ENCODE measurements around the gene PLCG1. TPM values are rescaled to one million over a fixed set of nuclear protein-coding genes. Genes with fewer than 3 reads are reported as not detected.

Gene PLCG1
- total RNA-seq, 4 donors from 2014 or later: 82.7 to 377 (median 155) TPM

DNA sequence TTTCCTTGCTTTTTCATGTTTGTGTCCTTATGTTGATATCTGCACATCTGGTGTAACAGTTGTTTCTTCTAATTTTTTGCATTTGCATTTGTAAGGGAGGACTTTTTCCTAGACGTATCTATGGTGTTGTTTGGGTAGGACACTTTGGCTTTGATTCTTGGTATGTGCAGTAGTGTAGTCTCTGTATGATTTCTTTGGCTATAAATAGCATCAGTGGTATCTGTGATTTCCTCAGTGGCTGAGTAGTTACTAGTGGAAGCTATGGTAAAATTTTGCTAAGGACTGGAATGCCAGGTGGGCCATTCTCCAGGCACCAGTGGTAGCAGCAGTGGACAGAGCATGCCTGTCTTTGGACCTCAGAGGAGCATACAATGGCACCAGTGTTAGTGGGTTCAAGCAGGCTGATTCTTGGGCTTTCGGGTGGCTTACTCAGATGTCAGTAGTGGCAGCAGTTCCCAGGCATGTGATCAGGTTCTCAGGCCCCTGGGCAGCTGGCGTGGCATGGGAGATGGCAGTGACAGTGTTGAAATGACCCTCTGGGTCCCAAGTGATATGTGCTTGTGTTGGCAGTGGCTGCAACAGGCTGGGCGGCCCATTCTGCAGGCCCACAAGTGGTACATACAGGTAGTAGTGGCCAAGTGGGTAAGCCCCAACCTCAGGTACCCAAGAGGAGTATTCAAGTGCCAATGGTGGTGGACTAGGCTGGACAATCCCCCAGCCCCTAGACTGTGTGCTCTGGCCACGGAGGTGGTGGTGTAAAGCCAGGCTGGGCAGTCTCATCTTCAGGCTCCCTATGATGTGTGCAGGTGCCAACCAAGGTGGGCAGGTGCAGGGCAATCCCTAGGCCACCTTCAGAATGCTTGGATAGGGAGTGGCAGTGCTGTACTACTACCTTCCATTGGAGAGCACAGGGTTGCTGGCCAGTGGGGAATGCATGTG lies 54.5 kb downstream of the PLCG1 start:
- WGBS, 2 donors (ENCODE audit: low coverage in 1 of 2): 92% methylated on average over 5 of the region's 5 CpGs; no CpG with 5 or more reads in 1 of the 2 donors
- H3K36me3 ChIP-seq: peaks cover 0 to 3% (median 0%) of the 10 kb centered on the region in 4 donors
- DNase-seq: no peak
- peaks cover 13 to 14% of the 10 kb centered on the region in 2 donors for H3K9me3 ChIP-seq
- intact Hi-C loops (cut with DNase I; ENCODE audit: low total_unique reads): no loop called here
- H3K27me3 ChIP-seq: no peaks in the 10 kb centered on the region
- in situ Hi-C loops (cut with MboI; ENCODE audit: low pct_ligation_motif_present in 1 of 4, low pct_unique_long_range_greater_than_20kb in 1 of 4, low sequenced_read_pairs in 3 of 4): no loop called here
- H3K4me3 ChIP-seq: no peak overlapping the region
- TF ChIP-seq EP300 (IDR thresholded peaks at IDR 0.05; ENCODE audit: low read depth) (no peak), POLR2A (IDR thresholded peaks at IDR 0.05) (no peak), POLR2AphosphoS5 (IDR thresholded peaks at IDR 0.05) (no peak)
- TF ChIP-seq, protein P1, sequence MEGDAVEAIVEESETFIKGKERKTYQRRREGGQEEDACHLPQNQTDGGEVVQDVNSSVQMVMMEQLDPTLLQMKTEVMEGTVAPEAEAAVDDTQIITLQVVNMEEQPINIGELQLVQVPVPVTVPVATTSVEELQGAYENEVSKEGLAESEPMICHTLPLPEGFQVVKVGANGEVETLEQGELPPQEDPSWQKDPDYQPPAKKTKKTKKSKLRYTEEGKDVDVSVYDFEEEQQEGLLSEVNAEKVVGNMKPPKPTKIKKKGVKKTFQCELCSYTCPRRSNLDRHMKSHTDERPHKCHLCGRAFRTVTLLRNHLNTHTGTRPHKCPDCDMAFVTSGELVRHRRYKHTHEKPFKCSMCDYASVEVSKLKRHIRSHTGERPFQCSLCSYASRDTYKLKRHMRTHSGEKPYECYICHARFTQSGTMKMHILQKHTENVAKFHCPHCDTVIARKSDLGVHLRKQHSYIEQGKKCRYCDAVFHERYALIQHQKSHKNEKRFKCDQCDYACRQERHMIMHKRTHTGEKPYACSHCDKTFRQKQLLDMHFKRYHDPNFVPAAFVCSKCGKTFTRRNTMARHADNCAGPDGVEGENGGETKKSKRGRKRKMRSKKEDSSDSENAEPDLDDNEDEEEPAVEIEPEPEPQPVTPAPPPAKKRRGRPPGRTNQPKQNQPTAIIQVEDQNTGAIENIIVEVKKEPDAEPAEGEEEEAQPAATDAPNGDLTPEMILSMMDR (IDR thresholded peaks at IDR 0.05): no peak
- no peaks in the 10 kb centered on the region for H3K4me1 ChIP-seq
- no peak overlapping the region for H3K27ac ChIP-seq

DNA sequence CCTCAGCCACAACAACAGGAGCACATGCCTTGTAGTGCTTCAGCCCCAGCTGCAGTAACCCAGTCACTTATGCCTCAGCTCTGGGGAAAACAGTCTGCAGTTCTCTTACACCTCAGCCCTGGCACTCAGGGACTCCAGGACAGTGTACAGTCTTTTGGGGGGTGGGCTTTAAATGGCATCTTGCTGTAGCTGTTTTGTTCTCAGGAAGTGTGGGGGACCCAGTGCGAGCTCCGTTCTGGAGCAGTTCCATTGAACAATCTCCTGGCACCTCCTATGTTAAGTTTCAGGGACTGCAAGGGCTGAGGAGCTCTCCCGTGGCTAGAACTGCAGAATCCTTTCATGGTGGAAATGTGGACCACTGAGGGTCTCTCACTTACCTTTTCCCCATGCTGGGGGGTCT lies 55.2 kb downstream of the PLCG1 start:
- in situ Hi-C loops (cut with MboI; ENCODE audit: low pct_ligation_motif_present in 1 of 4, low pct_unique_long_range_greater_than_20kb in 1 of 4, low sequenced_read_pairs in 3 of 4): no loop called here
- no peak for TF ChIP-seq POLR2AphosphoS5 (IDR thresholded peaks at IDR 0.05)
- no peak for TF ChIP-seq EP300 (IDR thresholded peaks at IDR 0.05; ENCODE audit: low read depth)
- TF ChIP-seq, protein P1 (IDR thresholded peaks at IDR 0.05): no peak
- no peak for TF ChIP-seq POLR2A (IDR thresholded peaks at IDR 0.05)
- DNase-seq: no peak
- Histone ChIP-seq H3K27ac (no peak overlapping the region), H3K4me3 (no peak overlapping the region), H3K36me3 (peaks cover 0 to 3% (median 0%) of the 10 kb centered on the region in 4 donors), H3K9me3 (peaks cover 13 to 14% of the 10 kb centered on the region in 2 donors), H3K27me3 (no peaks in the 10 kb centered on the region), H3K4me1 (no peaks in the 10 kb centered on the region)
- 100% methylated on average over 1 to 3 of the region's 3 CpGs for WGBS, 2 donors (ENCODE audit: low coverage in 1 of 2)
- intact Hi-C loops (cut with DNase I; ENCODE audit: low total_unique reads): no loop called here

DNA sequence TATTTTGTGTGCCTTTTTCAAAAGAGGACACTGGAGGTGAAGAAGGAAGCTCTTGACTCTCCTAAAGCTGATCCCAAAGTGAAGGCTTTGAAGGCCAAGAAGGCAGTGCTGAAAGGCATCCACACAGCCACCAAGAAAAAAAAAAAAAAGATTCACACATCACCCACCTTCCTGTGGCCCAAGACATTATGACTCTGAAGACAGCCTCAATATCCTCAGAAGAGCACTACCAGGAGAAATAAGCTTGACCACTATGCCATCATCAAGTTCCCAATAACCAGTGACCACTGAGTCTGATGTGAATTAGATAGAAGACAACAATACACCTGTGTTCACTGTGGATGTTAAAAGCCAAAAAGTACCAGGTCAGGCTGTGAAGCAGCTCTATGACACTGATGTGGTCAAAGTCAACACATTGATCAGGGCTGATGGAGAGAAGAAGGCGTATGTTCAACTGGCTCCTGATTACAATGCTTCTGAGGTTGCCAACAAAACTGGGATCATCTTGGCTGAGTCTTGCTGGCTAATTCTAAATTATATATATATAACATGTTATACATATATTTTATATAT lies 59.4 kb downstream of the PLCG1 start:
- TF ChIP-seq POLR2AphosphoS5 (IDR thresholded peaks at IDR 0.05): no peak
- intact Hi-C loops (cut with DNase I; ENCODE audit: low total_unique reads): no loop called here
- 97 to 100% methylated on average over 1 of the region's 1 CpG for WGBS, 2 donors (ENCODE audit: low coverage in 1 of 2)

DNA sequence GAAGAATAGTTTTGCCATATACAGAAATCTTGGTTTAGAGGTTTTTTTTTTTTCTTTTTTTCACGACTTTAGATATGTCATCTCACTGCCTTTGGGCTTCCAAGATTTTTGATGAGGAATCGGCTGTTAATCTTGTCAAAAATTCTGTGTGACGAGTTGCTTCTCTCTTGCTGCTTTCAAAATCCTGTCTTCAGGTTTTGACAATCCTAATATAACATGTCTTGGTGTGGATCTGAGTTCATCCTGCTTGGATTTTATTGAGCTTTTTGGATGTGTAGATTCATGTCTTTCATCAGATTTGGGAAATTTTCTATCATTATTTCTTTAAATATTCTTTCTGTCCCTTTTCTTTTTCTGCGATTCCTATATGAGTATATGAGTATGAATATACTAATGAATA lies 61.1 kb downstream of the PLCG1 start:
- peaks cover 11 to 12% of the 10 kb centered on the region in 2 donors for H3K9me3 ChIP-seq
- H3K4me3 ChIP-seq: no peak overlapping the region
- no peak for TF ChIP-seq POLR2A (IDR thresholded peaks at IDR 0.05)
- no peak for TF ChIP-seq EP300 (IDR thresholded peaks at IDR 0.05; ENCODE audit: low read depth)
- TF ChIP-seq, protein P1 (IDR thresholded peaks at IDR 0.05): no peak
- no peak for TF ChIP-seq POLR2AphosphoS5 (IDR thresholded peaks at IDR 0.05)
- H3K4me1 ChIP-seq: no peaks in the 10 kb centered on the region
- intact Hi-C loops (cut with DNase I; ENCODE audit: low total_unique reads) (no loop called here), in situ Hi-C loops (cut with MboI; ENCODE audit: low pct_ligation_motif_present in 1 of 4, low pct_unique_long_range_greater_than_20kb in 1 of 4, low sequenced_read_pairs in 3 of 4) (no loop called here)
- no peaks in the 10 kb centered on the region for H3K27me3 ChIP-seq
- WGBS, 2 donors (ENCODE audit: low coverage in 1 of 2): 94 to 100% methylated on average over 4 of the region's 4 CpGs
- DNase-seq: no peak
- no peak overlapping the region for H3K27ac ChIP-seq
- peaks cover 0 to 12% (median 0%) of the 10 kb centered on the region in 4 donors for H3K36me3 ChIP-seq

More for the DNA sequence above, 59.4 kb downstream of the PLCG1 start:
- in situ Hi-C loops (cut with MboI; ENCODE audit: low pct_ligation_motif_present in 1 of 4, low pct_unique_long_range_greater_than_20kb in 1 of 4, low sequenced_read_pairs in 3 of 4): no loop called here
- Histone ChIP-seq H3K27me3 (no peaks in the 10 kb centered on the region), H3K27ac (no peak overlapping the region), H3K9me3 (peaks cover 11 to 20% of the 10 kb centered on the region in 2 donors), H3K4me3 (no peak overlapping the region), H3K36me3 (peaks cover 0 to 12% (median 2%) of the 10 kb centered on the region in 4 donors), H3K4me1 (no peaks in the 10 kb centered on the region)
- no peak for DNase-seq

All from transverse colon (tissue), 4 donors.